ENCODE measurements around the gene TEN1. TPM values are rescaled to one million over a fixed set of nuclear protein-coding genes. Genes with fewer than 3 reads are reported as not detected.

The TEN1 gene
- total RNA-seq, 1 donor: 16.8 TPM

DNA sequence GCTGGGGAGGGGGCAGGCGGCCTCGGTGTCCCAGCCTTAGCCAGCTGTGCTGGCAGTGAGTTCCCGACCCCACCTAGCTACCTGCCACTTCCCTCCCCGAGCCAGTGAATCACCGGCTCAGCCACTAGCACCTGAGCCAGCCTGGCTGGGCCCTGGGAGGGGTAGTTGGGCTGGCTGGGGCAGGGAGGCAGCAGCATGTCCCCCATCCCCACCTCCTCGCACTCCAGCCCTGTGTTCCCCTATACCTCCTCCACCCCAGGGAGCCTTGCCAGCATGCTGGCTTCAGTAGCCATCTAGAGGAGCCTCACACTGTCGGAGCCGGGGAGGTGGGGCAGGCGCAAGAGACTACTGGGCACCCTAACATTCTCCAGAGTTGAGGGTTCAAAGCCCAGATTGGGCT, 45.3 kb downstream of the TEN1 start:
- H3K4me3 ChIP-seq (ENCODE audit: low read depth, low read length): no peak overlapping the region
- no peak for DNase-seq (ENCODE audit: low read depth)
- TF ChIP-seq CTCF (IDR thresholded peaks at IDR 0.05; ENCODE audit: insufficient read depth, low read depth, low read length): no peak

DNA sequence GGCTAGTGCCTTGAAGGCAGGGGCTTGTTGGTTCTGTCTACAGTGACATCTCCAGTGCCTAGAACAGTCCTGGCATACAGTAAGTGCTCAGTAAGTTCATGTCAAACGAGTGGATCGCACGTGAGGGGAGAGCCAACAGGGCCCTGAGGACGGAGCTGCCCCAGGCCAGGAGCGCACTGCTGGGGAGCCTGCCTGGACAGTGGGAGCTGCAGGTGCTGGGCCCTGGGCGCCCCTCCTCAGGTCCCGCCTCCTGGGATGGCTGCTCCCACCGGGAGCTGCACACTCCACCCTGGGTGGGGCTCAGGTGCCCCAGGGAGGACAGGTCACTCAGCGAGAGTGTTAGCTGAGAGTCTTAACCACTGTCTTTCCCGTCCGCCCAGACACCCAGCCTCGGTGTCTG, 46.3 kb downstream of the TEN1 start:
- DNase-seq (ENCODE audit: low read depth): no peak
- no peak overlapping the region for H3K4me3 ChIP-seq (ENCODE audit: low read depth, low read length)
- no peak for TF ChIP-seq CTCF (IDR thresholded peaks at IDR 0.05; ENCODE audit: insufficient read depth, low read depth, low read length)

- H3K4me3 ChIP-seq (ENCODE audit: low read depth, low read length): no peak overlapping the region
- DNase-seq (ENCODE audit: low read depth): no peak
- TF ChIP-seq CTCF (IDR thresholded peaks at IDR 0.05; ENCODE audit: insufficient read depth, low read depth, low read length): no peak
These were observed 47.7 kb downstream of the TEN1 start for GRCh38 chr17:76026714-76027158.

GRCh38 chr17:76027159-76027839, 48.3 kb downstream of the TEN1 start, which contains the start of gene EVPL:
Gene EVPL, minus strand, starts transcription at chr17:76027306. Its CDS starts 108 bp downstream, at chr17:76027198.
- no peak within 1 kb of the TSS for H3K4me3 ChIP-seq (ENCODE audit: low read depth, low read length)
- no peak for DNase-seq (ENCODE audit: low read depth)
- no peak for TF ChIP-seq CTCF (IDR thresholded peaks at IDR 0.05; ENCODE audit: insufficient read depth, low read depth, low read length)

DNA sequence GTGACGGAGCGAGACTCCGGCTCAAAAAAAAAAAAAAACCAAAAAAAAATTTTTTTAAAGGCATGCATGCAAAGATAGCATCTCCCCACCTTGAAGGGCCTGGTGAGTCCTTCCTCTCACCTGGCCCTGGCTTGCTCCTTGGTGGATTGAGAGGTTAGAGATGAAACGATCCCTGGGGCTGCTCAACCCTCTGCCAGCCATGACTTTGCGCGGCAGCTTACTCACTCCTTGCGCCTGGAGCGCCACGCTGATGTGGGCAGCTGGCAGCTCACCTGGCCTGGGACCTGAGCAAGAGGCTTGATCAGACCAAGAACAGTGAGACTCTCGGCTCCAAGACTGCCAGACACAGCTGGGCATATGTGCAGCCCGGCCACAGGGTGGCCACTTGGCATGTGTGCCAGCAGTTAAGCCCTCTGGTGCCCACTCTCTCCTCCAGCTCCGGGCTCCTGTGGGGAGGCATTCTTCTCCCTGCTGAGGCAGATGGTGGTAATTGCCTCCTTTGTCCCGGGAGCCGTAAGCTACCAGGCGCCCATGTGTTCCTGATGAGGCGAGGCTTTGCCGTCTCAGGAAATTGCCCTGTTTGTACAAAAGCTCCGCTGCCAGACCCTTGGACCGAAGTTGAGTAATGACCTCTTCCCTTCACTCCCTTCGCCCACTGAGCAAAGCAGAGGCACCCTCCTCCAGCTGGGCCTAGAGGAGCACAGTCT, 53.2 kb downstream of the TEN1 start:
- DNase-seq (ENCODE audit: low read depth): no peak
- no peak overlapping the region for H3K4me3 ChIP-seq (ENCODE audit: low read depth, low read length)
- no peak for TF ChIP-seq CTCF (IDR thresholded peaks at IDR 0.05; ENCODE audit: insufficient read depth, low read depth, low read length)

DNA sequence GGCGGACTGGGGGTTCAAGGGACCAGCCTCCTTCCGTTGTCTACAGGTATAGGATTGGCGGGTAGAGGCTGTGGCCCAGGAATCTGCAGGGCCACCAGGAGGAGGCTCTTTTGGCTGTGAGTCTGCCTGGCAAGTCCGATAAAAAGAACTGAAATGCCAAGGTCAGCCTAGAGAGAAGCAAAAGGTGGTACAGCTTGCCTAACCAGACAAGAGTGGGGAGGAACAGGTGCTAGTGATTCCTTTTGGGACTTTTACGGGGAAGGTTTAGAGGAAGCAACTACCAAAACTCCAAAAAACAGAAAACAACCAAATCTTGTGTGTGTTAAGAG, 53.7 kb downstream of the TEN1 start:
- H3K4me3 ChIP-seq (ENCODE audit: low read depth, low read length): no peak overlapping the region
- no peak for TF ChIP-seq CTCF (IDR thresholded peaks at IDR 0.05; ENCODE audit: insufficient read depth, low read depth, low read length)
- no peak for DNase-seq (ENCODE audit: low read depth)

All from fibroblast of villous mesenchyme (primary cell).